Measurements from ENCODE around the gene PPP1CA.

Gene PPP1CA

DNA sequence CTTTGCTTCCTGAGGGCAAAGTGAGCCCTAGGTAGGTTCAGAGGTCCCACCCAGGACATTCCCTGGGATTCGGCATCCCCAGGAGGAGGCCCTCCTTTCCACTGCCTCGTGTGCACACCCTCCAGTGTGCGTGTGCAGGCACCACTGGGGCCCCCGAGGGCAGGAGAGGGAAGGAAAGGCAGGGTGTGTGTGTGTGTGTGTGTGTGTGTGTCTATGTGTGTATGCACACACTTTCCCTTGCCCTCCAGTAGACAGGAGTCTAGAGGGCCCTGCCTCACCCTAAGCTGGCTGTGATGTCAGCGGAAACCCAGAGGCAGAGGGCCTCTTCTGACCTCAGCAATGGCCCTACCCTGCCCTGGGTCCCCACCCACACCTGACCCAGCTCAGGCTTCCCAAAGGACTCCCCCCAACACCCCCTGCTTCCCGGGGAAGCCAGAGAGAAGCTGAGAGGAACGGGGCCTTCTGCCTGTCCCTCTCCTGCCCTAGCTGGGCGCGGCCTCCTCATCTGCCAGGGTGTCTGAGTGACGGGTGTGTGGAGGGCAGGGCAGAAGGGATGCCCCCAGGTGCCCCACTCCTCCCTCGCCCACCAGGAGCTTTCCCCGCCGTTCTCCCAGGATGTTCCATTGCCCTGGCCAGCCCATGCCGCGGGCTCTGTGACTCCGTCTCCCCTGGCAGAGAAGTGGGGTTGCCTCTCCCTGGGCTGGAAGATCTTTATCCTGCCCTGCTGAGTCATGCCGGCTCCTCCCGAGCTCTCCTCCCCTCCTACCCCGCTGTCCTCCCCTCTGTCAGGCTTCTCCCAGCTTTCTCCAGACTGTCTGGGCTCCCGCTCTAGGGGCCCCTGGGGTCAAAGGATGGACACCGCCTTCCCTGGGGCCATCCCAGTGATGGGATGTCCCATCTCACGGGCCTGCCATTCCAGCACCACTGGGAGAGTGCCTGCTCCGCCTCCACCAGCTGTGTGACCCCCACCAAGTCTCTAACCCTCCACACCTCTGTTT is 22.3 kb downstream of the PPP1CA start:
- DNase-seq: no peak

GRCh38 chr11:67378544-67378943 is 23.1 kb downstream of the PPP1CA start:
- DNase-seq: no peak

DNA sequence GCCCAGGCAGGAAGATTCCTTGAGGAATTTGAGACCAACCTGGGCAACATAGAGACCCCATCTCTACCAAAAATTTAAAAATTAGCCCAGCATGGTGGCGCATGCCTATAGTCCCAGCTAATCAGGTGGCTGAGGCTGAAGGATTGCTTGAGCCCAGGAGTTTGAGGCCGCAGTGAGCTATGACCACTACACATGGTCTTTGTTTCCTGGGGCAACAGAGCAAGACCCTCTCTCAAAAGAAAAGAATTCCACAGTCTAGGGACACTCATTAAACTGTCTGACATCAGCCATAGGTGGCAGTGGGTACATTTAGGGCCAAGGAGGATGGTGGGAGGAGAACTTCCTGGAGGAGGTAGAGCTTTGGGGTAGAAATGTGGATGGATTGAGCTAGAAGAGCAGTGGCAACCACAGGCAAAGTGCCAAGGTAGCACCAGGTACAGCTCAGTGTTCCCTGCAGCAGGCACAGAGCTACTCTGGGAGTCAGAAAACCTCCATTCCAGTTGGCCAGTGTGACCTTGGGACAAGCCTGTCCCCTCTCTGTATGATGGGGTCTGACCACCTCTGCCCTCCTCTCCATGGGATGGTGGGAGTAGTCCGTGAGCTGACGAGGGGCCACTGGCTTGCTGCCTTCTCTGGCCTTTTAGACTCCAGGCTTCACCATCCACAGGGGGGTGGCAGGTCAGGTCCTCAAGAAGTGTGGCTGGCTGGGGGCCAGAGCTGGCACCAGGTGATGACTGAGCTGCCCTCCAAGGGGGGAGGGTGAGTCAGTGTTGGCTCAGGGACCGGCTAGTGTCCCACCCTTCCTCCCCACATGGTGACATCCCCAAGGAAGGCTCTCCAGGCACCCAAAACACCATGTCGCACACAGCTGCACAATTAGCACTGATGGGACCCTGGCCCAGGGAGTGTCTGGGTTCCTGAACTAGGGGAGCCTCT is 24.5 kb downstream of the PPP1CA start:
- DNase-seq: no peak

- no peak for DNase-seq
Observed at GRCh38 chr11:67376063-67376820, 25.4 kb downstream of the PPP1CA start.

DNA sequence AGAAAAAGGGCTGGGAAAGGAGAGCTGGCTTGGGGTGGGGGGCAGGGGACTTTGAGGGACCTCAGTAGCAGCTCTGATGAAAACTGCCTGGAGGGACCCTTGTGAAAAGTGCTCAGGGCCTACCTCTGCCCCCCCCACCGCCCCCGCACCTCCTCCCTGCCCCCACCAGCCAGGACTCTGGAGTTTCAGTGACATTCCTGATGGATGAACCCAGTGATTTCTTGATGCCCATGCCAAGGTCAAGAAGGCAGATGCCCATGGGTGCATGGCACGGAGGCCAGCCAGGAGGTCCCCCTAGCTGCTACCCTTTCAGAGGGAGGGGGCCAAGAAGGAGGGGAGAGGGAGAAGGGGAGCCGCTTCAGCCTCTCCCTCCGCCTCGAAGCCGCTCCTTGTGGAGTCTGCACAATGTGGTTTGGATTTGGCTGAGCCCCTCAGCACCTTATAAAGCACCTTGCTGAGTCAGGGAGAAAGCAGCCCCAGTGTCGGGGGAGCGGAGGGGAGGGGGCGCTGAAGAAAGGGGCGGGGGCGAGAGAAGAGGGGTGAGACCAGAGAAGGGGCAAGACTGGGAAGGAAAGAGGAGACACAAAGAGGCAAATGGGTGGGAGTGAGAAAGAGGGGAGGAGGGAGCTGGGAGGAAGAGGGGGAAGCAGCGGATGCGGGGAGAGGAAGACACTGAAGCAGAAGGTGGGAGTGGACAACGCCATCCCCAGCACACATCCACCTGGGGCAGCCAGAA is 26.2 kb downstream of the PPP1CA start:
- no peak for DNase-seq

- peak; percentile 25 for DNase-seq
Observed at GRCh38 chr11:67374571-67375281, 26.9 kb downstream of the PPP1CA start.

DNA sequence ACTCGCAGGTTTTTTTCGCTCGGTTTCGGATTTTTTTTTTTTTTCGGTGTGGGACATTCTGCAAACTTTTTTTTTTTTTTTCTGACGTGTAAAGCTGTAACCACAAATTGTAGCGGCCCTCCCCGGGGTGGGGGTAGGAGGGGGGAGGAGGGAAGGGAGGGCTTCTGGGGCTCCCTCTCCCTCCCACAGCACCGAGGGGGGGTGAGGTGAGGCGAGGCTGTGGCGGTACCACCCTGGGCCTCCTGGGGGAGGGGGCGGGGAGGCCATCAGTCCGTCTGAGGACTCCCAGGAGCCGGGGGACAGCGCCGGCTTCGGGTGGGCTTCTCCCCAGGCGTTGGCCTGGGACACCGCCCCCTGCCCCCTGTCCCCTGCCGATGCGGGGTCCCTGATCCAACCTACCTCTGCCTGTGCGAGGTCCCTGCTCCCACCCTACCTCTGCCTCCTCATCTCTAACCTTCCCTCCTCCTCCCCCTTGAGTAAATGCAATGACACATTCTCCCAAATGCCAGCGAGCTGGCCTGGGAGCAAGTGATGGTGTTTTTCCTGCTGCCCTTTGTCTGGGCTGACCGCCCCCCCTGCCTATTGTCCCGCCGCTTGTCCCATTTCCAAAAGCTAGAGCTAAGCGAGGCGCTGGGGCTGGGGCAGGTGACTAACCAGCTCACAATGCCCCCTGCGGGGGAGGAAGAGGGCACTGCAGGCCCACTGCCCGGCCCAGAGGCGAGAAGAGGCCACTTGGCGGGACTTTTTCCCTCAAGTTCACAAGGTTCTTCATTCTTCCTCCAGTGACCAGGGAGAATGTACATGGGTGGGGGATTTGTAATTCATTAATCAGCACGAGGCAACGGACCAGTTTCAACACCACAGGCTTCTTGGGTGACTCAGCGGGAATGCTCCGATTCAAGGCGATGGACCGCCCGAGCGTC is 27.7 kb downstream of the PPP1CA start:
- peak; percentile 98 for DNase-seq

- peak; percentile 57 for DNase-seq
Observed at GRCh38 chr11:67372993-67373647, 28.5 kb downstream of the PPP1CA start, which contains the start of gene CLCF1. CLCF1 (minus strand) TSS chr11:67373598; CDS start chr11:67373539, 59 bp downstream.

DNA sequence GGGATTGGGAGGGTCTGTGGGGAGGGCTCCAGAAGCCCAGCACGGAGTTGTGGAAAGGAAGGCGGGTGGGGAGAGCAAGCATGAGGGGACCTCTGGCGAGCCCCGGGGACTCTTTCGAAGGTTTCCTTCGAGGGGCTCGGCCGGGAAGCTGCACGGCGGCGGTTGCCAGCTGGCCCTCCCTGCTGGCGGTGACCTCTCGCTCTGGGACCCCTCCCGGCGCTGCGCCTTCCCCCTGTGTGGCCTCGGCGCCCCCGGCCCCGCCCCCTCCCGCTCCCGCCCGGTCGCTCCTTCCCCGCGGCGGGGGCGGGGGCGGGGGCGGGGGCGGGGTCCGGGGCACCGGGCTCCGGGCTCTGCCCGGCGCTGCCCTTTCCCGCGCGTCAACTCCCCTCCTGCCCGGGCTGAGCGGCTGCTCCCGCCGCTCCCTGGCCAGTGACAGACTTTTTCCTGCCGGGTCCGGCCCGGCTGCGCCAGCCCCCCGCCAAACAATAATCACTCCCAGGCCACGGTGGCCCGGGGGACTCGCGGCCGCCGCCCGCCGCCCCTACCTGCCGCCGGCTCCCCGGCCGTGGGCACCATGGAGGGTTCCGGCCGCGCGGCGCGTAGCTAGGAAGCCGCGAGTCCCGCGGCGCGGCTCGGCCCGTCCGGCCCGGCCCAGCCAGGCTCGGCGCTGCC is 29.2 kb downstream of the PPP1CA start:
- no peak for DNase-seq

- DNase-seq: no peak
Observed at GRCh38 chr11:67371911-67372320, 29.7 kb downstream of the PPP1CA start.

- DNase-seq: peak; percentile 67
Observed at GRCh38 chr11:67371189-67371910, 30.3 kb downstream of the PPP1CA start.

DNA sequence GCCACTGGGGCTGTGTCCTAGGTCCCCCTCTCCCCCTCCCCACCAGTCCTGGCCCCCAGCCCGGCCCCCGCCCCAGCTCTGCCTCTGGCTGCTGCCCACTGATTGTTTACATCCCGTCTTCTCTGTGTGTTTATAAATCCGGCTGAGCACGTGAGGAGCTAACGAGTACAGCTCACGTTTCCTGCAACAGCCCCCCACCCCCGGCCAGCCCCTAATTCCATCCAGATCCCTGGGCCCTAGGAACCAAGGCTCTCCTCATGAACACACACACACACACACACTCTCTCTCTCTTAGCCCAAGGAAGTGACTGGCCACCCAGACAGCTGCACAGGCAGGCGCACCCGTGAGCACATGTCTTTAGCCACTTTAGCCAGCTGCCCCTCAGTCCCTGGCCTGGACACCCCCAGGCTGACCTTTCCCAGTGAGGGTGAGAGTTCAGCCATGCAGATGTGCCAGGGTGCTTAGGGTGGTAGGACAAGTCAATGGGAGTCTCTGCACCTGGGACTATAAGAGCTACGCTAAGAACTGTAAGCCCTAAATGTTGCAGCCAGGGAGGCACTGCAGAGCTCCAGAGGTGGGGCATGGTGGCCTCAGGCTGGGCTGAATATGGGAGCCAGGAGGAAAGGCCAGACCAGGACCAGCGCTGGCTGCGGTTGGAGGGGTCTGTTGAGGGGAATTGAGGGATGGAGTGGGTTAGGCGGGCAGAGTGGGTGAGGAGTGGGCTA is 31.1 kb downstream of the PPP1CA start:
- peak; percentile 57 for DNase-seq

GRCh38 chr11:67369801-67370284 is 31.8 kb downstream of the PPP1CA start:
- DNase-seq: no peak

DNA sequence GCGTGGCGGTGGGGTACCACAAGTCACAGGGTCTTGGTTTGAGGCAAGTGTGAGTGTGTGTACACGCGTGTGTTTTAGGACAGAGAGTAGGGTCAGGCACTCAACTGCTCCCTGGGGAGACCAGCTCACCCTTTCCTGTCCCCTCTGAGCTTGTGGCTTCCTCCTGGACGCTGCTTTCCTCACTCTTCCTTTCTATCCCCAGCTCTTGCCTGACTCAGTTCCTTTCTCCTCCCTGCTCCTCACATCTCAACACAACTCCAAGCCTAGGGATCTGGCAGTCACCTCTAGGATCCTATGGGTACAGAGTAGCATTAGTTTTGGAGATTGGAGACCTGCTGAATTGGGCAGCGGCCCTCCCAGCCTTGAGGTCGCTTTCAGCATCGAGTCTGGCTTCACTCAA is 32.4 kb downstream of the PPP1CA start:
- no peak for DNase-seq

GRCh38 chr11:67368621-67369020 is 33.0 kb downstream of the PPP1CA start:
- DNase-seq: no peak

DNA sequence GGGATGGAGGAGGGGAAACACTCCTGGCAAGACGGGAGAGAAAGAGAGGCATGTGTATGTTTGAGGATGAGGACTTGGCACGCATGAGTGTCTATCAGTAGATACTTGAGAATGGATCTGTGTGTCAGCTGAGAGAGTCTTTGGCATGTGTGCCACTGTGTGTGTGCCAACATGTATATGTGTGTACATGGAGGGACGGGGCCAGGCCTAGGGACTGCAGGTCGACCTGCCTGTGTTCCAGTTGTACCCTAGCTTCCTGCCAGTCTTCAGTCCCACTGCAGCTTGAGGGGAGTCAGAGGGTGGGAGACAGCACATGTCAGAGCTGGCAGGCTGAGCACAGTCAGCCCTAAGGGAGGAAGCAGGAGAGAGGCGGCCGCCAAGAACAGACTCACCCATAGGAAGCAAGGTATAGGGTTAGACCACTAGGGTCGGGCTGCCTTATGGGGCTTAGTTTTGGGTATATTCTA is 33.9 kb downstream of the PPP1CA start:
- no peak for DNase-seq

Data from HCEC 1CT (cell line).